B cell (primary cell): ENCODE data around the gene PREB.

ENCODE experiments used
- CTCF ChIP-seq: fragments of 200-600 bp; IDR thresholded peaks from one replicate; pipeline ENCODE4 v1.8.0; 2022; ENCODE audit warnings: antibody characterized with exemption, mild to moderate bottlenecking
- EZH2 ChIP-seq: IDR thresholded peaks from 2 replicates; pipeline ENCODE4 v1.6.1; 2012; ENCODE audit warnings: borderline replicate concordance, low read depth, mild to moderate bottlenecking, moderate library complexity, low read length; ENCODE audit not compliant: insufficient read depth, poor library complexity, severe bottlenecking

DNA sequence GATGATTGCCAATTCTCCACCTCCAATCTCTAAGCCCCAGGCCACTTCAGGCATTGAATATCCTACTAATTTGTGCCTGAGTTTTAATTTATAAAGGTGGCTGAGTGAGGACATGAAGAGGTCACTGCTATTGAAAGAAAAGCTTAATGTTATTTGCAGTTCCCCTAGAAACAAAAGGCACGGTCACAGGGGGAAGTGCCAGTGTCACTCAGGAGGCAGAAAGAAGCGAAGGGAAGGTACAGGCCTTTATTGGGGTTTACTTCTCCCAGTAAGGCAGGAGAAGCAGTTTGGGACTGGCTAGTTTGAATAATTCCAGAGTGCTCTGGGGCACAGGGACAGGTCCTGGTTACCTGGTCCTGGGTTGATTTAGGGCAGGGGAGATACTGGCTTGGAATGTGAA lies 12.5 kb downstream of the PREB start:
- TF ChIP-seq CTCF (no peak), EZH2 (no peak)
